Esophagus squamous epithelium (tissue), 4 donors: ENCODE results near the gene CNNM1.

Source experiments
- CTCF ChIP-seq, 6 experiments: fragments of 450-650 bp in 4 of 6; fragments of 200-600 bp in 2 of 6; sonication (generic) in 2 of 6; IDR thresholded peaks; one replicate each; pipeline ENCODE4 v1.5.1; 2016 to 2019; ENCODE audit warnings: antibody characterized with exemption in 6 of 6, mild to moderate bottlenecking in 4 of 6, moderate library complexity in 4 of 6
- POLR2A ChIP-seq, 4 donors: fragments of 450-650 bp; IDR thresholded peaks; one replicate each; pipeline ENCODE4 v1.6.1; 2017; ENCODE audit warnings: antibody characterized with exemption in 4 of 4, mild to moderate bottlenecking in 4 of 4, moderate library complexity in 3 of 4

GRCh38 chr10:99410146-99410545, 81.0 kb downstream of the CNNM1 start:
- no peak for TF ChIP-seq POLR2A (IDR thresholded peaks at IDR 0.05)
- TF ChIP-seq CTCF (IDR thresholded peaks at IDR 0.05), result no peak
